ENCODE data around the gene GLI3. TPM values are rescaled to one million over a fixed set of nuclear protein-coding genes. Genes with fewer than 3 reads are reported as not detected.

Gene GLI3
- total RNA-seq, 1 experiment from 2014 or later = 23.1 TPM

- no peak overlapping the region for H3K27ac Mint-ChIP-seq (ENCODE audit: low read depth, unreplicated experiment)
- no peaks in the 10 kb centered on the region for H3K36me3 Mint-ChIP-seq (ENCODE audit: insufficient read depth, unreplicated experiment)
- H3K9me3 Mint-ChIP-seq (ENCODE audit: unreplicated experiment) = no peaks in the 10 kb centered on the region
- no peaks in the 10 kb centered on the region for H3K4me1 Mint-ChIP-seq (ENCODE audit: insufficient read depth, unreplicated experiment)
- BruUV-seq (replicated peaks) = no TSS peak
- H3K4me3 Mint-ChIP-seq (ENCODE audit: unreplicated experiment) = no peak overlapping the region
- intact Hi-C loops (cut with micrococcal nuclease) = no loop called here
- ChIA-PET POLR2A (no interaction called here), CTCF (interaction anchor here (0.5 to 1.2 kb wide), 3 partner anchors 12 to 1640 kb away, joined by 4 to 5 read pairs (median 4); no protein-coding TSS in a partner anchor)
- no peak for DNase-seq (ENCODE audit: unreplicated experiment)
- H3K27me3 Mint-ChIP-seq (ENCODE audit: insufficient read depth, unreplicated experiment) = no peaks in the 10 kb centered on the region
- no peak for TF ChIP-seq CTCF (IDR thresholded peaks at IDR 0.05; ENCODE audit: unreplicated experiment)
These were observed 308.2 kb downstream of the GLI3 start for GRCh38 chr7:41928781-41929180.

DNA sequence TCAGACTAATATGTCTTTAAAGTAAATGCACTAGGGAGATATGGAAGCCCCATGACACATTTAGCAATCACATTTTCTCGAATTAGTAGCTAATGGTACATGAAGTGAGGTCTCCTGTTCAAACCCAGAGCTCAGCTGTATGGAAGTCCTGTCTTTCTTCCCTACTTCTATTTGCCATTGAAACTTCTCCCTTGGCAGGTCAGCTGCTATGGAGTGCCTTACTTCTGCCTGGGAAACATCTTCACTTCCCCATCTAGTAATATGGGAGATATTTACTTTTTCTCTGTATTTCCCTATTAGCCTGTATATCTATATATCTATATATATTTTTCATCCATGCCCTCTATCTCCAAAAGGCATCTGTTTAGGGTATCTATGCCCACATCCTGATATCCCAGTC is 308.8 kb downstream of the GLI3 start:
- no peaks in the 10 kb centered on the region for H3K4me1 Mint-ChIP-seq (ENCODE audit: insufficient read depth, unreplicated experiment)
- intact Hi-C loops (cut with micrococcal nuclease) = no loop called here
- H3K4me3 Mint-ChIP-seq (ENCODE audit: unreplicated experiment) = no peak overlapping the region
- H3K9me3 Mint-ChIP-seq (ENCODE audit: unreplicated experiment) = no peaks in the 10 kb centered on the region
- TF ChIP-seq CTCF (IDR thresholded peaks at IDR 0.05; ENCODE audit: unreplicated experiment) = no peak
- ChIA-PET POLR2A (interaction anchor here (0.7 kb wide), 1 partner anchor 10 kb away, joined by 6 read pairs; no protein-coding TSS in a partner anchor), CTCF (interaction anchor here (0.5 to 1.2 kb wide), 4 partner anchors 9 to 1640 kb away, joined by 4 to 6 read pairs (median 4); no protein-coding TSS in a partner anchor)
- no peak overlapping the region for H3K27ac Mint-ChIP-seq (ENCODE audit: low read depth, unreplicated experiment)
- BruUV-seq (replicated peaks) = no TSS peak
- DNase-seq (ENCODE audit: unreplicated experiment) = no peak
- H3K27me3 Mint-ChIP-seq (ENCODE audit: insufficient read depth, unreplicated experiment) = no peaks in the 10 kb centered on the region
- no peaks in the 10 kb centered on the region for H3K36me3 Mint-ChIP-seq (ENCODE audit: insufficient read depth, unreplicated experiment)

GRCh38 chr7:41927380-41927779 is 309.6 kb downstream of the GLI3 start:
- intact Hi-C loops (cut with micrococcal nuclease) = no loop called here
- Mint-ChIP-seq H3K36me3 (ENCODE audit: insufficient read depth, unreplicated experiment) (no peaks in the 10 kb centered on the region), H3K27me3 (ENCODE audit: insufficient read depth, unreplicated experiment) (no peaks in the 10 kb centered on the region), H3K4me3 (ENCODE audit: unreplicated experiment) (no peak overlapping the region), H3K4me1 (ENCODE audit: insufficient read depth, unreplicated experiment) (no peaks in the 10 kb centered on the region), H3K9me3 (ENCODE audit: unreplicated experiment) (no peaks in the 10 kb centered on the region), H3K27ac (ENCODE audit: low read depth, unreplicated experiment) (no peak overlapping the region)
- ChIA-PET CTCF (no interaction called here), POLR2A (interaction anchor here (0.7 kb wide), 1 partner anchor 9 kb away, joined by 6 read pairs; no protein-coding TSS in a partner anchor)
- no peak for TF ChIP-seq CTCF (IDR thresholded peaks at IDR 0.05; ENCODE audit: unreplicated experiment)
- DNase-seq (ENCODE audit: unreplicated experiment) = no peak
- no TSS peak for BruUV-seq (replicated peaks)

DNA sequence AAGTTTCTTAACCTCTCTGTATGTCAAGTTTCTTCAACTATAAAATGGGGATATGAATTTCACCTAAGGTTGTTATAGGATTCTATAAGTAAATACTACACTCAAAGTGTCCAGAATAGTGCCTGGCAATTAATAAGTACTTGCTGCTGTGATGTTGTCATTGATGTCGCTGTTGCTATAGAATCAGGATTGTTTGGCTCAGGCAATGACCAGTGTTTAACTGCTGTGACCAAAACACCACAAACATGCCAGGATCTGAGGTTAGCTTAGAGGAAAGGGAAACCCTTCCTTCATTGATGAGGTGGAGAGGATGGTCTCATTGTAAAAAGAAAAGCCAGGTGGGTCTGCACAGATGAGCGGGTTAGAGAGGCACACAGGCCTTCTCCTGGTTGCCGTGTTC is 311.1 kb downstream of the GLI3 start:
- Mint-ChIP-seq H3K36me3 (ENCODE audit: insufficient read depth, unreplicated experiment) (no peaks in the 10 kb centered on the region), H3K4me3 (ENCODE audit: unreplicated experiment) (no peak overlapping the region), H3K27ac (ENCODE audit: low read depth, unreplicated experiment) (no peak overlapping the region), H3K4me1 (ENCODE audit: insufficient read depth, unreplicated experiment) (peaks cover 4% of the 10 kb centered on the region), H3K27me3 (ENCODE audit: insufficient read depth, unreplicated experiment) (no peaks in the 10 kb centered on the region), H3K9me3 (ENCODE audit: unreplicated experiment) (no peaks in the 10 kb centered on the region)
- TF ChIP-seq CTCF (IDR thresholded peaks at IDR 0.05; ENCODE audit: unreplicated experiment) = no peak
- intact Hi-C loops (cut with micrococcal nuclease) = no loop called here
- no peak for DNase-seq (ENCODE audit: unreplicated experiment)
- CTCF ChIA-PET = interaction anchor here (1.0 to 1.4 kb wide), 2 partner anchors 14 to 17 kb away, joined by 3 to 4 read pairs; no protein-coding TSS in a partner anchor
- POLR2A ChIA-PET = no interaction called here
- no TSS peak for BruUV-seq (replicated peaks)

Measured in MCF 10A (cell line).